ENCODE data around the gene MYBPC3.

Gene MYBPC3

GRCh38 chr11:47295385-47295784 is 57.1 kb downstream of the MYBPC3 start:
- H3K27me3 ChIP-seq (replicated peaks; ENCODE audit: control insufficient read depth, insufficient read depth, low read length, poor library complexity, severe bottlenecking): no peaks in the 10 kb centered on the region
- H3K36me3 ChIP-seq (ENCODE audit: control insufficient read depth, insufficient read depth, low read length): peaks cover 74% of the 10 kb centered on the region
- no peak overlapping the region for H3K4me3 ChIP-seq (ENCODE audit: insufficient read depth, low read depth, low read length, poor library complexity, severe bottlenecking)
- no peaks in the 10 kb centered on the region for H3K4me1 ChIP-seq (ENCODE audit: control insufficient read depth, insufficient read depth, low read length, poor library complexity, severe bottlenecking)
- no peak for DNase-seq
- no peaks in the 10 kb centered on the region for H3K9me3 ChIP-seq (ENCODE audit: control insufficient read depth, low read length)
- H3K27ac ChIP-seq (ENCODE audit: insufficient read depth, low read length, poor library complexity, severe bottlenecking): no peak overlapping the region

DNA sequence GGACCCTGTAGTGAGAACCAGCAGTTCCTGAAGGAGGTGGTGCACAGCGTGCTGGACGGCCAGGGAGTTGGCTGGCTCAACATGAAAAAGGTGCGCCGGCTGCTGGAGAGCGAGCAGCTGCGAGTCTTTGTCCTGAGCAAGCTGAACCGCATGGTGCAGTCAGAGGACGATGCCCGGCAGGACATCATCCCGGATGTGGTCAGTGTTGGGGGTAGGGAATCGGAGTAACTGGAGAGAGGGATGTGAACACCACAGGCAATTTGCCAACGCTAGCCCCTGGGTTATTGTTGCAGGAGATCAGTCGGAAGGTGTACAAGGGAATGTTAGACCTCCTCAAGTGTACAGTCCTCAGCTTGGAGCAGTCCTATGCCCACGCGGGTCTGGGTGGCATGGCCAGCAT is 62.6 kb downstream of the MYBPC3 start:
- DNase-seq: no peak
- Histone ChIP-seq H3K9me3 (ENCODE audit: control insufficient read depth, low read length) (no peaks in the 10 kb centered on the region), H3K4me1 (ENCODE audit: control insufficient read depth, insufficient read depth, low read length, poor library complexity, severe bottlenecking) (no peaks in the 10 kb centered on the region), H3K4me3 (ENCODE audit: insufficient read depth, low read depth, low read length, poor library complexity, severe bottlenecking) (no peak overlapping the region), H3K36me3 (ENCODE audit: control insufficient read depth, insufficient read depth, low read length) (peaks cover 83% of the 10 kb centered on the region), H3K27ac (ENCODE audit: insufficient read depth, low read length, poor library complexity, severe bottlenecking) (no peak overlapping the region), H3K27me3 (replicated peaks; ENCODE audit: control insufficient read depth, insufficient read depth, low read length, poor library complexity, severe bottlenecking) (no peaks in the 10 kb centered on the region)

DNA sequence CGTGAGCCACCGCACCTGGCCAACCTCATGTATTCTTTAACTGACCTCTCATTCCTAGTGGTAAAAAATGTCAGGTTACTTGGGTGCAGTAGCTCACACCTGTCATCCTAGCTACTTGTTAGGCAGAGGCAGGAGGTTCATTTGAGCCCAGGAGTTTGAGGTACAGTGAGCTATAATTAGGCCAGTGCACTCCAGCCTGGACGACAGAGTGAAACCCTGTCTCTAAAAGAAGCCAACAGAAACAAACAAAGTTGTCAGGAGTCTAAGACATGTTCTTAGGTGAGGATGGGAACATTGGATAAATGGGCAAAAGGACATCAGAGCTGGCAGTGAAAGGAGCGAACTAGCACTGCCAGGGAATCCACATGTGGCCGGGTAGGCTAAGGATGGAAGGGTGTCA is 64.4 kb downstream of the MYBPC3 start:
- H3K27ac ChIP-seq (ENCODE audit: insufficient read depth, low read length, poor library complexity, severe bottlenecking): no peak overlapping the region
- H3K4me3 ChIP-seq (ENCODE audit: insufficient read depth, low read depth, low read length, poor library complexity, severe bottlenecking): no peak overlapping the region
- DNase-seq: no peak
- no peaks in the 10 kb centered on the region for H3K4me1 ChIP-seq (ENCODE audit: control insufficient read depth, insufficient read depth, low read length, poor library complexity, severe bottlenecking)
- H3K27me3 ChIP-seq (replicated peaks; ENCODE audit: control insufficient read depth, insufficient read depth, low read length, poor library complexity, severe bottlenecking): no peaks in the 10 kb centered on the region
- no peaks in the 10 kb centered on the region for H3K9me3 ChIP-seq (ENCODE audit: control insufficient read depth, low read length)
- H3K36me3 ChIP-seq (ENCODE audit: control insufficient read depth, insufficient read depth, low read length): peaks cover 83% of the 10 kb centered on the region

- H3K9me3 ChIP-seq (ENCODE audit: control insufficient read depth, low read length): no peaks in the 10 kb centered on the region
- H3K36me3 ChIP-seq (ENCODE audit: control insufficient read depth, insufficient read depth, low read length): peaks cover 84% of the 10 kb centered on the region
- DNase-seq: no peak
- H3K27me3 ChIP-seq (replicated peaks; ENCODE audit: control insufficient read depth, insufficient read depth, low read length, poor library complexity, severe bottlenecking): no peaks in the 10 kb centered on the region
- H3K27ac ChIP-seq (ENCODE audit: insufficient read depth, low read length, poor library complexity, severe bottlenecking): no peak overlapping the region
- no peak overlapping the region for H3K4me3 ChIP-seq (ENCODE audit: insufficient read depth, low read depth, low read length, poor library complexity, severe bottlenecking)
- no peaks in the 10 kb centered on the region for H3K4me1 ChIP-seq (ENCODE audit: control insufficient read depth, insufficient read depth, low read length, poor library complexity, severe bottlenecking)
Measured at GRCh38 chr11:47285969-47286770, 66.3 kb downstream of the MYBPC3 start.

GRCh38 chr11:47284151-47284550 is 68.4 kb downstream of the MYBPC3 start:
- H3K36me3 ChIP-seq (ENCODE audit: control insufficient read depth, insufficient read depth, low read length): peaks cover 81% of the 10 kb centered on the region
- no peaks in the 10 kb centered on the region for H3K9me3 ChIP-seq (ENCODE audit: control insufficient read depth, low read length)
- no peaks in the 10 kb centered on the region for H3K4me1 ChIP-seq (ENCODE audit: control insufficient read depth, insufficient read depth, low read length, poor library complexity, severe bottlenecking)

GRCh38 chr11:47282462-47282861 is 70.0 kb downstream of the MYBPC3 start:
- no peak overlapping the region for H3K4me3 ChIP-seq (ENCODE audit: insufficient read depth, low read depth, low read length, poor library complexity, severe bottlenecking)
- no peaks in the 10 kb centered on the region for H3K27me3 ChIP-seq (replicated peaks; ENCODE audit: control insufficient read depth, insufficient read depth, low read length, poor library complexity, severe bottlenecking)
- no peaks in the 10 kb centered on the region for H3K9me3 ChIP-seq (ENCODE audit: control insufficient read depth, low read length)
- H3K36me3 ChIP-seq (ENCODE audit: control insufficient read depth, insufficient read depth, low read length): peaks cover 84% of the 10 kb centered on the region
- H3K27ac ChIP-seq (ENCODE audit: insufficient read depth, low read length, poor library complexity, severe bottlenecking): no peak overlapping the region
- DNase-seq: no peak
- H3K4me1 ChIP-seq (ENCODE audit: control insufficient read depth, insufficient read depth, low read length, poor library complexity, severe bottlenecking): no peaks in the 10 kb centered on the region

More at GRCh38 chr11:47284151-47284550, 68.4 kb downstream of the MYBPC3 start:
- Histone ChIP-seq H3K27me3 (replicated peaks; ENCODE audit: control insufficient read depth, insufficient read depth, low read length, poor library complexity, severe bottlenecking) (no peaks in the 10 kb centered on the region), H3K27ac (ENCODE audit: insufficient read depth, low read length, poor library complexity, severe bottlenecking) (no peak overlapping the region), H3K4me3 (ENCODE audit: insufficient read depth, low read depth, low read length, poor library complexity, severe bottlenecking) (no peak overlapping the region)
- DNase-seq: no peak

All from effector memory CD4-positive, alpha-beta T cell (primary cell).